Ovary (tissue), 3 donors: ENCODE results near the gene RNASE12.

Experiments used
- EP300 ChIP-seq: sonication (generic); formaldehyde crosslinking; IDR thresholded peaks from one replicate; pipeline ENCODE4 v1.6.1; 2017; ENCODE audit warnings: antibody characterized with exemption
- POLR2A ChIP-seq: fragments of 450-650 bp; IDR thresholded peaks from one replicate; pipeline ENCODE4 v1.6.1; 2017; ENCODE audit warnings: antibody characterized with exemption, mild to moderate bottlenecking, moderate library complexity
- TF ChIP-seq, protein P1 (sequence below), 3 donors: fragments of 450-650 bp in 2 of 3; fragments of 200-600 bp in 1 of 3; IDR thresholded peaks; one replicate each; pipeline versions ENCODE4 v1.5.1 to v1.8.0; 2016 to 2022; ENCODE audit warnings: antibody characterized with exemption in 3 of 3, mild to moderate bottlenecking in 1 of 3
- donor health status: DM: no; HTN: no; CAD: no.

DNA sequence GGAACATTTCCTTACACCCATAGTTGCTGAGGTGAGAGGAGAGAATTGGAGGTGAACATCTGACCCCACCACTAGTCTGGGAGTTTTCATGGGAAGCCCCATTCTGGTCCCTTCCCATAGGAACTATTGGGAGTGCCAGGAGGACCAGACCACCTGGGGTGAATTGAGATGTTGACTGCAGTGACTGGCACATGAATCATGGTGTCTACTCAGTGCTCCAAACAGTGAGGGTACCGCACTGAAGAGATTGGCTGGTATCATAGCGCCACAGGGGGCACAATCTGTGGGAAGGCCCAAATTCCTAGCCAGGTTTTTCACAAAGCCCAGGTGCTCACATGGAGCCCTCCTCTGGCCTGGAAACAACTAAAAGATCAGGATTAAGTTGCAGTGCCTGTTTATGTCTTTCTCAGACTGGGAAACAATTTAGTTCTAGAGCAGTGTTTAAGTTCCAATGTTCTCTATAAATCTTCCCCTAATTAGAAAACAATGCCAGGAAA is 26.6 kb downstream of the RNASE12 start:
- TF ChIP-seq, protein P1, sequence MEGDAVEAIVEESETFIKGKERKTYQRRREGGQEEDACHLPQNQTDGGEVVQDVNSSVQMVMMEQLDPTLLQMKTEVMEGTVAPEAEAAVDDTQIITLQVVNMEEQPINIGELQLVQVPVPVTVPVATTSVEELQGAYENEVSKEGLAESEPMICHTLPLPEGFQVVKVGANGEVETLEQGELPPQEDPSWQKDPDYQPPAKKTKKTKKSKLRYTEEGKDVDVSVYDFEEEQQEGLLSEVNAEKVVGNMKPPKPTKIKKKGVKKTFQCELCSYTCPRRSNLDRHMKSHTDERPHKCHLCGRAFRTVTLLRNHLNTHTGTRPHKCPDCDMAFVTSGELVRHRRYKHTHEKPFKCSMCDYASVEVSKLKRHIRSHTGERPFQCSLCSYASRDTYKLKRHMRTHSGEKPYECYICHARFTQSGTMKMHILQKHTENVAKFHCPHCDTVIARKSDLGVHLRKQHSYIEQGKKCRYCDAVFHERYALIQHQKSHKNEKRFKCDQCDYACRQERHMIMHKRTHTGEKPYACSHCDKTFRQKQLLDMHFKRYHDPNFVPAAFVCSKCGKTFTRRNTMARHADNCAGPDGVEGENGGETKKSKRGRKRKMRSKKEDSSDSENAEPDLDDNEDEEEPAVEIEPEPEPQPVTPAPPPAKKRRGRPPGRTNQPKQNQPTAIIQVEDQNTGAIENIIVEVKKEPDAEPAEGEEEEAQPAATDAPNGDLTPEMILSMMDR (IDR thresholded peaks at IDR 0.05), result no peak
- no peak for TF ChIP-seq EP300
- no peak for TF ChIP-seq POLR2A
